Endometrial microvascular endothelial cells (primary cell): ENCODE results near the gene COPE. TPM values are rescaled to one million over a fixed set of nuclear protein-coding genes. Genes with fewer than 3 reads are reported as not detected.

Source experiments
- in situ Hi-C: cut with HindIII; loops from 2 replicates; pipeline ENCODE4 v1.10.0; 2017; ENCODE audit warnings: low sequenced_read_pairs, low pct_unique_long_range_greater_than_20kb; ENCODE audit errors: inconsistent ontology term
- total RNA-seq: library from RNA; depleted of rRNA; stranded (reverse); fragments of >200 nt; gene quantifications from one replicate; pipeline ENCODE4 v1.2.3, GENCODE V29; 2015; ENCODE audit errors: inconsistent ontology term

COPE gene
- total RNA-seq, 1 donor from 2014 or later, result 281 TPM

DNA sequence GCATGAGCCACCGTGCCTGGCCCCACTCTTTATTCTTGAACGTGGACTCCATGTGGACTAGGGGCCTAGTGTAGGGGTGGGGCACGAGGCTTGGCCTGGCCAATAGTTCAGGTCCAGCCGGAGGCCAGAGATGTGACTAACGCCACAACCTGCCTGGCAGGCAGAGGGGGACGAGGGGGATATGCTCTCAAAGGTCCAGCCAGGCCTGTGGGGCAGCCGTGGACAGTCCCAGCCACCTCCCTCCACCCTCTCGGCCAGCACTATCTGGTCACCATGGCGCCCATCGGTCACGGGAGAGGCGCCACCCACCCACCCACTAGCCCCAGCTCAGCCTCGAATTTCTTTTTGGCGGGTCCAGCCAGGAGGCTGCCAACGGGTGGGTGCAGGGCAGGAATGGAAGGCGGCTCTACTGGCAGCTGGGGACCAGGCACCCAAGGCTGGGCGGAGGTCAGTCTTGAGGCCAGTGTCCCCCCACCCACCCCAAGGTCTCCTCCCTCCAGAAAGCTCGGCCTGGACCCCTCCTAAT, 21.0 kb downstream of the COPE start:
- in situ Hi-C loops, result no loop called here

DNA sequence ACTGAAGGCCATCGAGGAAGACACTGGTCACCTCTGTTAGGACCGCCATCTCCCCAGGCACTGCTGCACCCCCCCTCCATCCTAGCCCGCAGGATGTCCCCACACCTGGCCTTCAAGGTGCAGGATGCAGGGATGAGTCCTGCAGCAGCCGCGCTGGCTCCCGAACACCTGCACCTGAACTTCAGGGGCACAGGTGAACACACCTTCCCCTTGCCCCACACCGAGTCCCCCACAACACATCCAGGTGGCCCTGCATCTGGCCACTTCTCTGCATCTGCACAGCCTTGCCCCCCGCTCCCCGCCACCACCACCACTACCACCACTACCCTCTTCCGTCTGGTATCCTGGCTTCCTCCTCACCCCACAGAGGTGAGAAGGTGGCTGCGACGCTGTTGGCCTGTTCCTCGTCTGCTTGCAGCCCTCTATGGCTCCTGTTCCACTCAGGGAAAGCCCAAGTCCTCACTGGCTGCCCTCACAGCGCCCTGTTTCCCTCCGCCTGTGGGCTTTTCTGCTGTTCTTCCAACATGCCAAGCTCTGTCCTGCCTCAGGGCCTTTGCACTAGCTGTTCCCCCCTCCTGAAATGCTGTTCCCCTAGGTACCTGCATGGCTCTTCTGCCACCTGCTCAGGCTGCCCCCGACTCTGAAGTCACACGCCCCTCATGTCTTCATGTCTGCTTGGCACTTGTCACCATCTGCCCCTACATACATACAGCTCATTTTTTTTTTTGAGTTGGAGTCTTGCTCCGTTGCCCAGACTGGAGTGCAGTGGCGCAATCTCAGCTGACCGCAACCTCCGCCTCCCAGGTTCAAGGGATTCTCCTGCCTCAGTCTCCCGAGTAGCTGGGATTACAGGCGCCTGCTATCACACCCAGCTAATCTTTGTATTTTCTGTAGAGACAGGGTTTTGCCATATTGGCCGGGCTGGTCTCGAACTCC, 21.8 kb downstream of the COPE start:
- in situ Hi-C loops, result no loop called here

DNA sequence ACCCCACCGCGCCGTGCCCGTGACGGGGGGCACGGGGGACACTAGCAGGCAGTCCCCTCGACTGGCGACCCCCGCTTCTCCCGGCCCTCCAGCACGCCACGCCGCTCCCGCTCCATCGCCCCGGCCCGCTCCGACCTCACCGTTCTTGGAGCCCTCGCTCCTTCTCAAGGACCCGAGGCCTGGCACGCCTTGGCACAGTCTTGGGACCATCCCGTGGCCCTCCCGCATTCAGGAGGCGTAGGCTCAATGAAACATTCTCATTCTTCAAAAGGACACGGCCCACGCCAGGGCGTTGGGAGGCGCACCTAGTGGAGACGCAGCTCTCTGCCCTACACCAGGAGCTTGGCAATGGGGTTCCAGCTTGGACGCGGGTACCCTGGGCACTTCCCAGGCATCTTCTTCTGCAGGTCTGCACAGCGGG, 22.8 kb downstream of the COPE start:
- in situ Hi-C loops, result no loop called here

DNA sequence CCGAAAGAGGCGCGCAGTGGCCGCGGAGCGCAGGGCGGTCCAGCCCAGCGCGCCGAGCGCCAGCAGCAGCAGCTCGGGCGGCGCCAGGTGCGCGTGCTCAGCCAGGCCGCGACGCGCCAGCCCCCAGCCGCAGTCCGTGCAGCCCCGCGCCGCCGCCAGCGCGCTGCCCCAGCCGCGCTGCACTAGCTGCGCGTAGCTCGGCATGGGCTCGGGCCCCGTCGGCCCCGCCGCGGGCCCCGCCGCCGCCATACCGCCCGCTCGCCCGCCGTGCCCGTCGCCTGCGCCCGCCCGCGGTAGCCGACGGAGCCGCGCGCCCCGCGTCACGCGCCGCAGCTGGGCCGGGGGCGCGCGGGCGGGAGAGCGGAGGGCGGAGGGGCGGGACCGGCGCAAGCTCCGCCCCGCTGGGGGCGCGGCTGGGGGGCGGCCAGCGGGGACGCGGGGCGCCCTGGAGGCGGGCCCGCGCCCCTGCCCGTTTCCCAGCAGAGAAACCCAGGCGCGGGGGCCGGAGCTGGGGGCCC, 23.3 kb downstream of the COPE start, which contains the start of gene CERS1:
Gene CERS1, minus strand, starts transcription at position 335 of the 518 bp plus-strand sequence. Its CDS starts 86 bp downstream, at position 249.
- in situ Hi-C loops, result no loop called here

DNA sequence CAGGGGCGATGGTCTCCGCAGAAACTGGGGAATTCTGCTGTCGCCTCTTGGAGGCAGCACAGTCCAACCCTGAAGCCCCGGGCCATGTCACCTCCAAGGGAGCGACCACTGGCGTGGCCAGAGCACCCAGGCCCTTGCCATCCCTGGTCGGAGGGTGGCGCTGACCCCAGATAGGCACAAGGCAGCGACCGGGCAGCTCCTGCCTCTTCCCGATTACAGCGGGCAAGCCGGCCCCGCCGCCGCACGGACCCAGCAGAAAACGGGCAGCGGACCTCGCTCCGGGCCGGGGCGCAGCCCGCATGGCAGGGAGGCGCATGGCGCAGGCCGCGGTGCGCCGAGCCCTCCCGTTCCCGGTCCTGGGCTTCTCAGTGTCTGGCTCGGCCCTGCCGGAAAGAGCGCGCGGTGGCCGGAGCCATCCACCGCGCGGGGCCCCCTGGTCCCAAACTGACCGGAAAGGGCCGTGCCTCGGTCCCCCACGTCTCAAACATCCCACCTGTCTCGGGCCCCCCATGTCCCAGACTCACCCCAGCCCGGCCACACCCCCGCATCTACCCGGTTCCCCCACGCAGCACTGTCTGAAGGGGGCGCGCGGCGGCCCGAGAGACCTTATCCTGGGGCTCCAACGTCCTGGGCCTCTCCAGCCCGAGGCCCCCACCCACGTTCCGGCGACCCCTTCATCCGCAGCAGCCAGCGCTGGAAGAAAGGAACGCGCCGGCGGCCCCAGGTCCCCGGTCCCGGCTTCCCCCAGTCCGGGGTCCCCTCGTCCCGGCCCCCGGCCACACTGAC, 24.0 kb downstream of the COPE start:
- in situ Hi-C loops, result no loop called here

DNA sequence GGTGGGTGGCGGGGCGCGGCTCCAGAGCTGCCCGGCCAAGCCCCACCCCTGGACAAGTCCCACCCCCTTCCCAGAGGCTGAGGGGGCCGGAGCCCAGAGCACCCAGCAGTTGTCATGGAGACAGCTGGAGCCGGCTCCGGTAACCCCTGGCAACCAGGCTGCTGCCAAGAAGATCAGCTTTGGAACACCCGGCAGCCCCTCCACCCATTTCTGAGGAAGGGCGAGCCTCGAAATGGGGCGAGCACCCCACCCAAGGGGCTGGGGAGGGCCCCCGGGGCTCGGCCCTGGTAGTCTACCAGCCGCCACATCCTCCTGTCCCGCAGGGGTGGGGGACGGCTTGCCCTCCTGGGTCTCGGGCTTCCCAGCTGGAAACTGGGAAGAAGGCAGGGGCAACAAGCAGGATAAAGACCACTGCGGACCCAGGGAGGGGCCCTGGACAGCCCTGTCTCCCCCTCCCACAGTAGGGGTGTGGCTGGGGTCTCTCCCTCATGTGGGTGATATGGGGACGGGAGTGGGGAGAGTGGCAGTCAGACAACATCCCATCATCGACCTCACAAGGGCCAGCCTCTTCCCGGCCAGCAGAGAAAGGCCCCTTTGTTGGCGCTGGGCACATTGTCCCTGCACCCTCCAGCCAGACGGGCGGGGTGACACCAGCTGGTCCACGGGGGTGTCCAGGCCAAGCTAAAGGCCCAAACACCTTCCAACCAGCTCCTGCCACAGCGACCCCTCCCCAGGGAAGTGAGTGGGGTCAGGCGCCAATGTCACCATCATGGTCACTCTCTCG, 24.7 kb downstream of the COPE start:
- in situ Hi-C loops, result no loop called here

DNA sequence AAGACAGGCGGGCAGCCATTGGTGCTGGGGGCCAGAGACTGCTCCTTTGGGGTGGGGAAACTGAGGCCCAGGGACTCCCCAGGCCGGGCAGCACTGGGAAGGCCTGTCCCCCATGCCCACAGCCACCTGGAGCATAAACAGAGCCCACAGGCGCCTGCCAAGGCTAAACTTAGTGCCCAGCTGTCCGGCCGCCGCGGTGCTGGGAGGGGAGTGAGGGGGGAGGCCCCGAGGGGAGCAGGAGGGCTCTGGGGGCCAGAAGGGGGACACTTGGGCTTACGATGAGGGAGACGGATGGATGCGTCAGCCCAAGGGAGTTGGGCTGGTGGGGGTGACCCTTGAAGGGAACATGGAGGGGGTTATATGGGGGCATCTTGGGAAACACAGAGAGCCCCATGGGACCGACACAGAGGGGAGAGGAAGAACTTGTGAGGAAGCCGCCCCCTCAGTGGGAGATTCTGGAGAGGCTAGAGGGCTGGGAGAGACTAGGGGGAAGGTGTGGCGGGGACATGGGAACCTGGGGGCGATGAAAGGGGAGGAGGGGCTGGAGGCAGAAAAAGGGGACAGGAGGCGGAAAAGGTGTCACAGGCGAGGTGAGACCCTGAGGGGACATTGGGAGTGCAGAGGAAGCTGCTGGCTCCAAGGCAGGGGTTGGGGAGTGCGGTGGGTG, 25.5 kb downstream of the COPE start:
- in situ Hi-C loops, result no loop called here

DNA sequence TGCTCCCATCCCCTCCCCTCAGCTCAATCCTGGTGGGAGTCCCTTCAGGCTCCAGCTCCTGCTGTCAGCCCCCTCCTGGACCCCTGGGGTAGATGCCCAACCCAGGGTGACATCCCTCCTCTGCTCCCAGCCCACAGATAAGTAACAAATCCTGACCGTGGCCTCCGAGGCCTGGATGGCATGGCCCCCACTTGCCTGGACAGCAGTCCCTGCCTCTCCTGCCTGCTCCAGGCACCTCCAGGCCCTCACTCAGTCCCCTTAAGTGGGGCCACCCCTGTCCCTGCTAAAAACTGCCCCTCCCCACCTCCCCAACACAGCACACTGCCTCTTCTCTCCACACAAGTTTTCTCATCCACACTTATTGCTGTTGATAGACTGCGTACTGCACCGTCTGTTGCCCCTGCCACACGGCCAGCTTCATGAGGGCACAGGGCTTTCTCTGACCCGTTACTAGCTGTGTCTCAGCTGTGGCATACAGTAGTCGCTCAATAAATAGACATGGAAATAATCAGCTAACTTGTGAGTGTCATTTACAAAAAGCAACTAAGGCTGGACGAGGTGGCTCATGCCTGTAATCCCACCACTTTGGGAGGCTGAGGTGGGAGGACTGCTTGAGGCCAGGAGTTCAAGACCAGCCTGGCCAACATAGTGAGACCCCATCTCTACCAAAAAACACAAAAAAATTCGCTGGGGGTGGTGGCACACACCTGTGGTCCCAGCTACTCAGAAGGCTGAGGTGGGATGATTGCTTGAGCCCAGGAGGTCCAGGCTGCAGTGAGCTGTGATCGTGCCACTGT, 29.0 kb downstream of the COPE start:
- in situ Hi-C loops, result no loop called here

DNA sequence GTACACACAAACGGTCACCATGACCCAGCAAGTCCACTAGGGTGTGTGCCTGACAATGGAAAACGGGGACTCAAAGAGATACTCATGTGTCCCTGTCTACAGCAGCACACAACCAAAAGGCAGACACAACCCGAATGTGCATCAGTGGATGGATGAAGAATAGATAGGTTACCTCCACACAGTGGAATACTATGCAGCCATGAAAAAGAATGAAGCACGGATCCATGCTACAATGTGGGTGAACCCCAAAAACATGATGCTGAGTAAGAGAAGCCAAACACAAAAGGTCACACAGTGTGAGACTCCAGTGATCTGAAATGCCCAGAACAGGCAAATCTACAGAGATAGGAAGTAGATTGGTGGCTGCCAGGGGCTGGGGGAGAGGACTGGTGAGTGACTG, 32.2 kb downstream of the COPE start:
- in situ Hi-C loops, result no loop called here

DNA sequence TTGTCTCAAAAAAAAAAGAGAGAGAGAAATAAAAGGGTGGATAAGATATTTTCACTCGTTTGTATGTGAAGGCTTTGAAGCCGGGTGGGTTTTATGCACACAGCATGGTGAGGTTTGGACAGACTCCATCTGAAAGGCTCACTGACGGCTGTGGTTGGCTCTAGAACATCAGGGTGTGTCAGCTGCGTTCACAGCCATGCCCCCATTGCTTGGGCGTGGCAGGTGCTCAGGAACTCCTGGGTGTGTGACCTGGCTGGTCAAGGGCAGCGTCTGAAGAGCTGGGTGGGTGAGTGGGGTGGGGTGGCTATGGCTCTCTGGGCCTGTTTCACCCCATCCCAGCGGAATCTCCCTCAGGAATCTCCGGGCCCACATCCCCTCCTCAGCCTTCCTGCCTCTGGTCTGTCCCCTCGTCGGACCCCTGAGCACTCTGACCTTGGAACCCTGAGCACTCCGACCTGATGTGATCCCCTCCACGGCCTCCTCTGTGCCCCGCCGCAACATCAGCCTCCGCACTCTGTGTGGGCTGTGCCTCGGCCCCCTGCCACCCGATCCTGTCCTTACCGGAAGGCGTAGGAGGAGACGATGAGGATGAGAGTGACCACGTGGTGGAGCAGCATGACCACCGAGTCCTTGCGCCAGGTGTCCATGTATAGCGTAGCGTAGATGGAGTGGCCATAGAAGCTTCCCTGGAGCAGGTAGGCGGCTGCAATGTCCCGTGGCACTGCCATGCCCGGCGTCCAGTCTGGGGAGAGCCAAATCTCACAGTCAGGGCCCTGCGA, 35.5 kb downstream of the COPE start:
- in situ Hi-C loops, result no loop called here

DNA sequence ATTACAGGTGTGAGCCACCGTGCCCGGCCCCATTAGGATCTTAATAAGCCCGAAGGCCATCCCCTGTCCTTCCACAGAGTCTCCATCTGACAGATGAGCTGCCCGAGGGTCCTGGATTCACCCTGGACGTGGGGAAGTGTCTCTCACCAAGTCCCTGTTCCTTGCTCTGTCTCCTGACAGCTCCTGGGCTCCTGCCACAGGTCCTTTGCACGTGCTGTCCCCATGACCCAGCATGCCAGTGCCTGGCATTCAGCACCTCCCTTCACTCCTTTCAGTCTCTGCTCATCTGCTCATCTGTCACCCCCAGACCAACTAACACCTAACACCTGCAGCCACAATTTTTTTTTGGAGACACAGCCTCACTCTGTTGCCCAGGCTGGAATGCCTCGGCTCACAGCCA, 37.7 kb downstream of the COPE start:
- in situ Hi-C loops, result no loop called here

DNA sequence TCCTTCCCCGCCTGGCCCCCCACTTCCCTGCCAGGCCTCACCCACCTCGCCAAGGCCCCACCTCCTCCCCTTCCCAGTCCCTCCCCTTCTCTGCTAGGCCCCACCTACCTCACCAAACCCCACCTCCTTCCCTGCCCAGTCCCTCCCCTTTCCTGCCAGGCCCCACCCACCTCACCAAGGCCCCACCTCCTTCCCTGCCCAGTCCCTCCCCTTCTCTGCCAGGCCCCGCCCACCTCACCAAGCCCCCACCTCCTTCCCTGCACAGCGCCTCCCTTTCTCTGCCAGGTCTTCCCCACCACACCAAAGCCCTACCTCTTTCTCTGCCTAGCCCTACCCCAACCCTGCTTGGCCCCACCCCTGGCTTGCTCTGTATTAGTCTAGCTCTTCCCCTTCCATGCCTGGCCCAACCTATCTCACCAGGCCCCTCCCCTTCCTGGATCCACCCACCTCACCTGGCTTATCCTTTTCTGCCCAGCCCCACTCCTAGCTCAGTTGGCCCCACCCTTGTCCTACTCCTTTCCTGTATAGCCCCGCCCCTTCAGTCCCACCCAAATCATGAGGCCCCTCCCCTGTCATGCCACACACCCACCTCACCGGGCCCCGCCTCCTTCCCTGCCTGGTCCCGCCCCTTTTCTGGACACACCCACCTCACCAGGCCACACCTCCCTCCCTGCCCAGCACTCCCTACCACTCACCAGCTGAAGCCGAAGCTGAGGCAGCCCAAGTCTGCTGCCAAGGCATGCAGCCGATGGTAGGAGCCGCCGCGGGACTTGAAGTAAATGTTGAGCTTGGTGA, 39.4 kb downstream of the COPE start:
- in situ Hi-C loops, result no loop called here

DNA sequence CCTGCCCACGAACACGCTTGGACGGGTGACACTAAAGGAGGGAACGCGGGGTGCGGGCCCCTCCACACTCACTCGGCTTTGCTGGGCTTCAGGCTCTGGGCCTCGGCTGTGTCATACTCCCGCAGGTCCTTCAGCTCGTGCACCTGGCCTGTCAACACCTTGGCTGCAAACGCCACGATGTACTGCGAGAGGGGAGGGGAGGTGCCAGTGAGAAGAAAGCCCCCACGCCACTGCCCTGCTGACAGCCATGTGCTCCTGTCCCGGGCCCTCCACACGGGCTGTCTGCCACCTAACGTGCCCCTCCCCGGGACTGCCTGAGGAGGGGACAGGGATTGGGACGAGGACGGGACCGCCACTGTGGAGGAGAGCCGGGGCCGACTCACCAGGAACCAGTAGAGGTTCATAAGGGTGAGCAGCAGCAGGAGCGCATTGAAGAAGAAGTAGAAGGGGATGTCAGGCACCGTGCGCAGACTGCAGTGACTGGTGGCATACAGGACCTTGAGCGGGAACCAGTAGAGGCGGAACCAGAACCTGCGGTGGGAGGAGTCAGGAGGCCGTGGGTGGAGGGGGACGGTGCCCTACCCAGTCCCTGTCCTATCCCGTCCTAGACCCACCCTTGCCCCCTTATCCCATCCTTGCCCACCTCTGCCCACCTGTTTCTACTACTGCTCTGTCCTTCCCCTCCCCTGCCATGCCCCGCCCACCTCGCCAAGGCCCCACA, 40.2 kb downstream of the COPE start:
- in situ Hi-C loops, result no loop called here

DNA sequence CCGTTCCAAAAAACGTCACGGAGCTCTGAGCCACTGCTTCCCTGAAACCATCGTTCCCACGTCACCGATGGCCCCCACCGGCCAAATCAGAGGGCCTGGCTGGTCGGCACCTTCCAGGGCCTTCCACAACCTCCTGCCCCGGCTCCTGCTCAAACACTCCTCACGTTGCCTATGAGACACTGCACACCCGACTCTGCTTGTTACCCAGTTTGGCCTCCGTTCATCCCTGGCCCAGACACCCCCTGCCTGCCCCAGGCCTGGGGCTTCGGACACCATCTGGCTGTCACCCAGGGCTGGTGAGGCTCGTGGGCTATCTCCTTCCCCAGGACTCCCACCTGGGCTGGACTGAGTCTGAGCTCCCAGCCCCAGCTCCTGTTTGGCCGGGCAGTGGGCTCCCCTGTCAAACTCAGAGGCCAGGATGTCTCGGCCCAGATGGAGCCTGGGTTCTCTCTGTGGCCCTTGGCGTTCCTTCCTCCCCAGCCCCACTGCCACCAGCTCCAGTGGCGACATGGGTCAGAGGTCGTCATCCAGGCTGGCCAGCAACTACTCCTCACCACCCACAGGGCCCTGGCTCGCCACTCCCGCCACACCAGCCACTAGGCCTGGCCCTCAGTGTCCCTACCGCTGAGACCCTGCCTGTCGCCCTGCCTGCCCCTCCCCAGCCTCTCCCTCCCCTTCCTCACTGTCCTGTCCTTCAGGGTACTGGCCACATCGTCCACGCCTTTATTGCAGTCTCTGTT, 41.0 kb downstream of the COPE start:
- in situ Hi-C loops, result no loop called here

DNA sequence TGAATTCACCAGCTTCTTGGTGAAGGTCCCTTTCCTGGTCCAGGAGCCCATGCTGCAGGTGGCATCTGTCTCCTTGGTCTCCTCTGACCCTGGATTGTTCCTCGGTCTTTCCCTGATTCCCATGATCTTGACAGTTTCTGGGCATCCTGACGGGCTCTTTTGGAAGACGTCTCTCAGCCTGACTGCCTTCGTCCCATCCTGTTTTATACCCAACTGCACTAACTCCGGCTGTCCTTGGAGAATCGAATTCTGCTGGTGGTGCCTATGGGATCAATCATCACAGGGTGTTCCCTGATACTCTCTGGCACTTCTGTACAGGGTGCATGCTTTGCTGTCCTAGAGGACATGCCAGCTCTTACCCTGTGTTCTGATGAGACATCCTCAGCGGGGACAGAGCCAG, 42.3 kb downstream of the COPE start:
- in situ Hi-C loops, result no loop called here
